IMR-90 (cell line): ENCODE results near the gene SUGCT. TPM values are rescaled to one million over a fixed set of nuclear protein-coding genes. Genes with fewer than 3 reads are reported as not detected.

Experiments
- ATAC-seq: fragments of 200-7000 bp; cut with Tn5 transposase; 2 replicates; pipeline ENCODE4 v1.9.1; 2020; ENCODE audit warnings: low read depth, mild to moderate bottlenecking, moderate library complexity
- BruUV-seq: library from RNA; stranded (reverse); fragments of 400-500 nt; replicated peaks from 2 replicates; lab custom pipeline; 2021; lab: Mats Ljungman, UMichigan
- CTCF ChIA-PET: fragments of 300-600 bp; formaldehyde crosslinking; extraction: SDS; loops from one replicate; lab custom pipeline; 2021; ENCODE audit warnings: antibody characterized with exemption; lab: Yijun Ruan, JAX
- POLR2A ChIA-PET: fragments of 300-600 bp; sonication (Branson Sonifier 250); formaldehyde crosslinking; loops from one replicate; lab custom pipeline; 2022; ENCODE audit warnings: antibody characterized with exemption; ENCODE audit not compliant: unreplicated experiment; lab: Charles Lee
- DNase-seq: peaks from one replicate; pipeline ENCODE4 v3.0.0; 2013
- H2AFZ ChIP-seq: replicated peaks from 2 replicates; pipeline ENCODE3; 2013; ENCODE audit warnings: low read length, mild to moderate bottlenecking; ENCODE audit not compliant: poor library complexity
- H2AK5ac ChIP-seq: 2 replicates; pipeline ENCODE4 v1.6.1; 2013; ENCODE audit warnings: low read depth, low read length, inconsistent platforms
- H2AK9ac ChIP-seq: replicated peaks from 2 replicates; pipeline ENCODE3; 2013; ENCODE audit warnings: mild to moderate bottlenecking, low read depth, low read length, moderate library complexity; ENCODE audit not compliant: poor library complexity
- H2BK120ac ChIP-seq: 2 replicates; pipeline ENCODE4 v1.6.1; 2013; ENCODE audit warnings: low read depth, low read length, inconsistent platforms
- H2BK15ac ChIP-seq: 3 replicates; pipeline ENCODE4 v1.6.1; 2013; ENCODE audit warnings: low read depth, low read length, inconsistent platforms
- H2BK20ac ChIP-seq: 2 replicates; pipeline ENCODE4 v1.6.1; 2013; ENCODE audit warnings: low read depth, mild to moderate bottlenecking, inconsistent platforms, low read length, moderate library complexity
- H2BK5ac ChIP-seq: 2 replicates; pipeline ENCODE4 v1.6.1; 2013; ENCODE audit warnings: mild to moderate bottlenecking, low read depth, low read length, inconsistent platforms; ENCODE audit not compliant: poor library complexity, severe bottlenecking
- H3K14ac ChIP-seq: replicated peaks from 2 replicates; pipeline ENCODE4 v1.6.1; 2013; ENCODE audit warnings: low read depth, low read length, inconsistent platforms
- H3K18ac ChIP-seq: 2 replicates; pipeline ENCODE4 v1.6.1; 2013; ENCODE audit warnings: low read depth, low read length, control low read depth
- H3K23ac ChIP-seq: 2 replicates; pipeline ENCODE4 v1.6.1; 2013; ENCODE audit warnings: low read depth, low read length, inconsistent platforms
- H3K27ac ChIP-seq: 2 replicates; pipeline ENCODE4 v1.5.1; 2013; ENCODE audit warnings: mild to moderate bottlenecking, control low read depth, low read length; ENCODE audit not compliant: insufficient read depth
- H3K27me3 ChIP-seq: 2 replicates; pipeline ENCODE4 v1.6.1; 2013; ENCODE audit warnings: low read length; ENCODE audit not compliant: control insufficient read depth, insufficient read depth
- H3K36me3 ChIP-seq: 2 replicates; pipeline ENCODE4 v1.6.1; 2013; ENCODE audit warnings: low read length, mixed read lengths; ENCODE audit not compliant: control insufficient read depth, insufficient read depth
- H3K4ac ChIP-seq: 2 replicates; pipeline ENCODE4 v1.6.1; 2013; ENCODE audit warnings: low read depth, low read length, inconsistent platforms
- H3K4me1 ChIP-seq: 2 replicates; pipeline ENCODE4 v1.6.1; 2013; ENCODE audit warnings: low read length, mixed read lengths; ENCODE audit not compliant: control insufficient read depth, insufficient read depth
- H3K4me2 ChIP-seq: 2 replicates; pipeline ENCODE4 v1.6.1; 2013; ENCODE audit warnings: low read depth, mild to moderate bottlenecking, control low read depth, low read length, moderate library complexity
- H3K4me3 ChIP-seq: 2 replicates; pipeline ENCODE4 v1.5.1; 2013; ENCODE audit warnings: low read depth, mild to moderate bottlenecking, control low read depth, low read length, moderate library complexity; ENCODE audit not compliant: insufficient read depth
- H3K56ac ChIP-seq: 2 replicates; pipeline ENCODE4 v1.6.1; 2013; ENCODE audit warnings: low read length, inconsistent platforms; ENCODE audit not compliant: insufficient read depth; ENCODE audit errors: extremely low read depth
- H3K79me1 ChIP-seq, 2 experiments: 2 replicates each; pipeline ENCODE4 v1.6.1; 2013; ENCODE audit warnings: low read length in 2 of 2, inconsistent platforms in 1 of 2, low read depth in 1 of 2
- H3K9ac ChIP-seq: 2 replicates; pipeline ENCODE4 v1.6.1; 2013; ENCODE audit warnings: low read depth, low read length, control low read depth
- H3K9me1 ChIP-seq: 2 replicates; pipeline ENCODE4 v1.6.1; 2013; ENCODE audit warnings: low read length, inconsistent platforms; ENCODE audit not compliant: insufficient read depth
- H3K9me3 ChIP-seq: 2 replicates; pipeline ENCODE4 v1.6.1; 2013; ENCODE audit warnings: low read length; ENCODE audit not compliant: control insufficient read depth, insufficient read depth
- H4K20me1 ChIP-seq: 2 replicates; pipeline ENCODE4 v1.6.1; 2013; ENCODE audit warnings: low read length, inconsistent platforms; ENCODE audit not compliant: insufficient read depth
- H4K5ac ChIP-seq: 2 replicates; pipeline ENCODE4 v1.6.1; 2013; ENCODE audit warnings: mild to moderate bottlenecking, low read depth, low read length, control low read depth
- H4K8ac ChIP-seq, 2 experiments: 2 replicates each; pipeline ENCODE4 v1.6.1; 2013; ENCODE audit warnings: low read depth in 2 of 2, low read length in 2 of 2, control low read depth in 1 of 2, inconsistent platforms in 1 of 2
- H4K91ac ChIP-seq: 2 replicates; pipeline ENCODE4 v1.6.1; 2013; ENCODE audit warnings: low read depth, low read length, inconsistent platforms; ENCODE audit not compliant: insufficient read depth
- BHLHE40 ChIP-seq: fragments of 150-350 bp; IDR thresholded peaks from 2 replicates; pipeline ENCODE4 v1.6.1; 2016; ENCODE audit warnings: mild to moderate bottlenecking, low read depth, low read length
- RAD21 ChIP-seq: IDR thresholded peaks from 2 replicates; pipeline ENCODE4 v1.6.1; 2012; ENCODE audit warnings: low read length, improper control_type of control experiment
- WGBS, 2 experiments: methylation state at CpG; one replicate each; pipeline versions ENCODE4 v1.1.5 to v1.1.7; 2013; ENCODE audit warnings: missing lambda C conversion rate in 2 of 2; ENCODE audit not compliant: insufficient read length in 1 of 2; ENCODE audit errors: extremely low coverage in 2 of 2; 5-methylcytosine and 5-hydroxymethylcytosine counted together
- dilution Hi-C: fragments of 300-500 bp; cut with HindIII; formaldehyde crosslinking; loops from one replicate; pipeline ENCODE4 v1.14.3; 2018; ENCODE audit warnings: low sequenced_read_pairs; ENCODE audit not compliant: unreplicated experiment
- in situ Hi-C: fragments of 300-500 bp; cut with MboI; formaldehyde crosslinking; loops from 3 replicates; pipeline ENCODE4 v1.14.3; 2019; ENCODE audit warnings: low sequenced_read_pairs, inconsistent platforms, mixed read lengths
- intact Hi-C: fragments of 100-400 bp; cut with micrococcal nuclease; formaldehyde crosslinking; loops from 2 replicates; pipeline ENCODE4 v1.10.0; 2022
- polyA plus RNA-seq, 3 experiments: library from polyadenylated mRNA; depleted of rRNA; stranded (reverse); fragments of >200 nt; gene quantifications; 2 replicates each; pipeline ENCODE4 v1.2.3, GENCODE V29; 2012; ENCODE audit warnings: low replicate concordance in 1 of 3
- total RNA-seq: library from RNA; depleted of rRNA; stranded (reverse); fragments of >200 nt; gene quantifications from 2 replicates; pipeline ENCODE4 v1.2.3, GENCODE V29; 2012

The SUGCT gene
- total and polyA plus RNA-seq, 2 of the 4 experiments (the other 2 are of a cell fraction): 5.9 to 8.3 TPM

DNA sequence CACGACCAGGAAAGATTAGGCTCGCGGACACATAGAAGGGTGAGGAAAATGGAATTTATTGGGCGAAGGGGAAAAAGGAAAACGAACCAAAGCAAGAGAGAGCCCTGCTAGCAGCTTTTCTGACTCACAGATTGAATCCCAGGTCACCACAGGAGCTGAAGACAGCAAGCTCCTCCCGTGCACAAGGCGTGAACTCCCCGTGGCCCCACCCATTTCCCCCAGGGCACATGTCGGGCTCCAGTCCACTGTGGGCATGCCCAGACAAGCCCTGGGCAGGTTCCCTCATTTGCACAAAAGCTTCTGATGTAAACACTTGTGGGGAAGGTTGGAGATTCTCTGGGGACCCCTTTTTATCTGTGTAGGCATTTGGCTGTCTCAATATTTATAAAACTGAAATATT lies 582.4 kb downstream of the SUGCT start:
- no peaks in the 10 kb centered on the region for H4K20me1 ChIP-seq

More for the DNA sequence above, 582.4 kb downstream of the SUGCT start:
- no peaks in the 10 kb centered on the region for H3K27me3 ChIP-seq
- no peak overlapping the region for H2AK5ac ChIP-seq
- peaks cover 13% of the 10 kb centered on the region for H3K4me1 ChIP-seq
- peak overlapping the region; percentile 25 for H2AK9ac ChIP-seq
- H3K18ac ChIP-seq: peak overlapping the region; percentile 89; the same call in 1 of the 2 replicates
- H2BK120ac ChIP-seq: peak overlapping the region; percentile 89
- no peak for TF ChIP-seq RAD21
- TF ChIP-seq BHLHE40: peak; percentile 83
- peak overlapping the region; percentile 19 to 95; a peak in 2 of 4 replicates for H4K8ac ChIP-seq
- H3K27ac ChIP-seq: peak overlapping the region; percentile 1; the same call in 1 of the 2 replicates
- ATAC-seq: peak; percentile 88
- no peak overlapping the region; the same call in 1 of the 2 replicates for H4K91ac ChIP-seq
- no TSS peak for BruUV-seq
- DNase-seq: peak; percentile 81
- peak overlapping the region; percentile 88 for H3K14ac ChIP-seq
- WGBS, 2 experiments: no CpG with 5 or more reads among the region's 9 CpGs
- peak overlapping the region; percentile 67; the same call in 1 of the 2 replicates for H3K4me2 ChIP-seq
- dilution Hi-C loops: no loop called here
- intact Hi-C loops: no loop called here
- in situ Hi-C loops: no loop called here
- peak overlapping the region; percentile 49; the same call in 1 of the 2 replicates for H3K9ac ChIP-seq
- peak overlapping the region; percentile 85; the same call in 1 of the 2 replicates for H4K5ac ChIP-seq
- H3K23ac ChIP-seq: peak overlapping the region; percentile 84; the same call in 1 of the 2 replicates
- H2BK5ac ChIP-seq: peak overlapping the region; percentile 86
- no peak overlapping the region for H3K4me3 ChIP-seq
- H3K9me3 ChIP-seq: no peaks in the 10 kb centered on the region
- ChIA-PET POLR2A (no interaction called here), CTCF (no interaction called here)
- H2AFZ ChIP-seq: peak overlapping the region; percentile 74
- H3K79me1 ChIP-seq: no peaks in the 10 kb centered on the region
- no peaks in the 10 kb centered on the region; the same call in 1 of the 2 replicates for H3K36me3 ChIP-seq
- peak overlapping the region; percentile 62; the same call in 1 of the 2 replicates for H2BK20ac ChIP-seq
- H3K56ac ChIP-seq: no peak overlapping the region
- H3K9me1 ChIP-seq: no peaks in the 10 kb centered on the region; the same call in 1 of the 2 replicates
- H2BK15ac ChIP-seq: no peak overlapping the region; the same call in 2 of the 3 replicates
- H3K4ac ChIP-seq: peak overlapping the region; percentile 83
